Gastroesophageal sphincter (tissue), 3 donors: Measurements from ENCODE around the gene TXNDC11.

Source experiments
- CTCF ChIP-seq, 4 experiments: fragments of 200-600 bp in 2 of 4; fragments of 450-650 bp in 2 of 4; sonication (generic) in 1 of 4; IDR thresholded peaks; one replicate each; pipeline ENCODE4 v1.5.1; 2017 to 2019; ENCODE audit warnings: antibody characterized with exemption in 4 of 4, mild to moderate bottlenecking in 2 of 4, moderate library complexity in 2 of 4
- POLR2A ChIP-seq, 2 donors: fragments of 450-650 bp; IDR thresholded peaks; one replicate each; pipeline ENCODE4 v1.6.1; 2017; ENCODE audit warnings: antibody characterized with exemption in 2 of 2, mild to moderate bottlenecking in 2 of 2, moderate library complexity in 1 of 2

GRCh38 chr16:11747949-11748403 lies 5.3 kb upstream of the TXNDC11 start:
- no peak for TF ChIP-seq POLR2A (IDR thresholded peaks at IDR 0.05)
- no peak for TF ChIP-seq CTCF (IDR thresholded peaks at IDR 0.05)
